HG02610 (cell line): ENCODE data around the gene LORICRIN.
"Not testable (repeated sequence)": the region's sequence is repeated elsewhere in the genome, so short reads cannot be mapped to it uniquely, and the experiment has no call there.

Experiments used
- ATAC-seq: cut with Tn5 transposase; IDR thresholded peaks from one replicate; pipeline ENCODE4 v1.9.1; 2021; ENCODE audit warnings: mild to moderate bottlenecking, moderate library complexity; ENCODE audit not compliant: unreplicated experiment

The LORICRIN gene, protein sequence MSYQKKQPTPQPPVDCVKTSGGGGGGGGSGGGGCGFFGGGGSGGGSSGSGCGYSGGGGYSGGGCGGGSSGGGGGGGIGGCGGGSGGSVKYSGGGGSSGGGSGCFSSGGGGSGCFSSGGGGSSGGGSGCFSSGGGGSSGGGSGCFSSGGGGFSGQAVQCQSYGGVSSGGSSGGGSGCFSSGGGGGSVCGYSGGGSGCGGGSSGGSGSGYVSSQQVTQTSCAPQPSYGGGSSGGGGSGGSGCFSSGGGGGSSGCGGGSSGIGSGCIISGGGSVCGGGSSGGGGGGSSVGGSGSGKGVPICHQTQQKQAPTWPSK

GRCh38 chr1:153259387-153259786 is at the start of gene LORICRIN:
Gene LORICRIN, plus strand, starts transcription at chr1:153259687. Its CDS starts 1,263 bp downstream, at chr1:153260950.
- ATAC-seq: no peak

DNA sequence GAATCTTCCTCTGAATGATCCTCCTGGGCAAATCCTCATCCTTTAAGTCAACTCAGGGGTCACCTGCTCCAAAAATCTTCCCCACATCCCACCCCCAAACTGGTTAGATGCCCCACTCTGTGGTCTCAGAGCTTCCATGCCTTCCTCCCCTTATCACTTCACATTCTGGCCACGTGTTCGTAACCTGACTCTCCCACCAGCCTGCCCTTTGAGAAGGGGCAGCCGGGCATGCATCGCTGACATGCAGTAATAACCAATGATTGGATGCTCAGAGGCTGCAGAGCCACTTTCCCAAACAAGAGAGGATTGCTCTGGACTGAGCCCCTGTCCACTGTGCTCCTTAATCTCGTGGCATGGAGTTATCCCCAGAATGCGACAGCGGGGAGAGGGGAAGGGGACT is 49.3 kb upstream of the LORICRIN start:
- no peak for ATAC-seq

- no peak for ATAC-seq
Observed at GRCh38 chr1:153212201-153212600, 47.3 kb upstream of the LORICRIN start.

GRCh38 chr1:153213519-153213918 is 46.0 kb upstream of the LORICRIN start:
- ATAC-seq: no peak

DNA sequence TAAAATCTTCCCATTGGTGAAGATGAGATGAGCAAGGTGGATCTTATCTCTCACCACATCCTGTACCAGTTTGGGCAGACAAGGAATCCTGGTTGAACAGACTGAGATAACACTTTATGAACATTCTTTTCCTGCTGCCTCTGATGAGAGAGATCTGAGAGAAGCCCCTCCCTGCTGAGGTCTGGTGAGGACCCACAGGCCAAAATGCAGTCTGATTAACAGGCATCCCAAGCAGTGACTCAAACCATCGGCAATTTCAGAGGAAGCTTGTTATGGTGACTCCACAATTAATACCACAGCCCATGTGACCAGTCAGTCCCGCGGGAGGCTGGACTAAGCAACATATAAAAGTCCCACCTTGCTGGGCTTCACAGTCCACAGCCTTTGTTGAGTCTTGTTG is 42.3 kb upstream of the LORICRIN start, which contains the start of gene PRR9:
TSS of gene PRR9 (plus strand) at position 373 of the 400 bp plus-strand sequence. CDS start 561 bp downstream, outside the sequence.
- no peak for ATAC-seq

DNA sequence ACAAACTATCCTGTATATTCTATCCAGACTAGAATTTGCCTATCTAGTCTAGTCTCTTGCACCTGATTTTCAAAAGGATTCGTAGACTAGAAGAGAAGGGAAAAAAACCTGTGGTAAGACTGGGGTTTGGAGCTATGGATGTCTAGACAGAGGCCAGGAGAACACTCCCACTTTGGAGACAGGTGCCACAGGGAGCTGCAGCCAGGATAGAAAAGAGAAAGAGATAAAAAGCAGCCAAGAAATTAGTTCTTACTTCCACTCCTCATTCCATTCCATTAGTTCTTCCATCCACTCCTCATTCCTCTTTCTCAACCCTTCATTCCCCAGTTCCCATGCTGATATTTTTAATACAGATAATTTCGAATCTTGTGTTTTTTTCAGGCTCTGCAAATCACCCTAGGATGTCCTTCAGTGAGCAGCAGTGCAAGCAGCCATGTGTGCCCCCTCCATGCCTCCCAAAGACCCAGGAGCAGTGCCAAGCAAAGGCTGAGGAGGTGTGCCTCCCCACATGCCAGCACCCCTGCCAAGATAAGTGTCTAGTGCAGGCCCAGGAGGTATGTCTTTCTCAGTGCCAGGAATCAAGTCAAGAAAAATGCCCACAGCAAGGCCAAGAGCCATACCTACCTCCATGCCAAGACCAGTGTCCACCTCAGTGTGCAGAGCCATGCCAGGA is 41.6 kb upstream of the LORICRIN start:
- ATAC-seq: no peak

GRCh38 chr1:153220606-153221303 is 38.7 kb upstream of the LORICRIN start:
- ATAC-seq: no peak

DNA sequence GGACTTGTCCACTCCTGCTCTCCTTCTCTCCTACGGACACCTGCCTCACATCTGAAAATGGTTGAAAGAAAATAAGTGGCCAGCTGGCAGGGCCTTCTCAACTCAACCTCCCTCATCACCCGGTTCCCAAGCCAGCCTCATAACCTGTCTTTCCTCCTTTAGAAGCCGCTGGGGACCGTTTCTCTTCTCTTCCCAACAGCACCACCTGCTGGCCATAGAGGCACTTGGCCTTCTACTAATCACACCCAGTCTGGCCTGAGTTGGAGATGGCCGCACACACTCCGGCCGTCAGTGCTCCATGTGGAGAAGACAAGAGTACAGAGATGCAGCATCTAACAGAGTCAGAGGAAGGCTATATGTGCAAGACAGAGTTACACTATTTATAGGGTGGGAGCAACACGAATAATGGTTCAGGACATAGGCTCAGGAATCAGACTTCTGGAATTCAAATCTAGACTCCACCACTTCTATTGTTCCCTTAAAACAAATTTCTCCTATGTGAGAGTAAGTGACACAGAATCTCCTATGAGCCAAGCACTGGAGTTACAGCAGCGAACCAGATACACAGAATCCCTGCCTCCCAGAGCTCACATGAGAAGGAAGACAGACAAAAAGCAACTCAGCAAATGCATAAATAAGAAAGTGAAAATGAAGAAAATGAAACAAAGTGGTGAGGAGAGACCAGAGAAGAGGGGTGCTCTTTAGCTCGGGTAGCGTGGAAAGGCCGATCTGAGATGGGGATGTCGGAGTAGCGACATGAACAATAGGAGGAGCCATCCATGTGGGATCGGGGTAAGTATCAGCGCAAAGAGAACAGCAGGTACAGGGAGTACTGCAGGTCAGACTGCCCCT is 36.2 kb upstream of the LORICRIN start:
- ATAC-seq: peak; percentile 56

DNA sequence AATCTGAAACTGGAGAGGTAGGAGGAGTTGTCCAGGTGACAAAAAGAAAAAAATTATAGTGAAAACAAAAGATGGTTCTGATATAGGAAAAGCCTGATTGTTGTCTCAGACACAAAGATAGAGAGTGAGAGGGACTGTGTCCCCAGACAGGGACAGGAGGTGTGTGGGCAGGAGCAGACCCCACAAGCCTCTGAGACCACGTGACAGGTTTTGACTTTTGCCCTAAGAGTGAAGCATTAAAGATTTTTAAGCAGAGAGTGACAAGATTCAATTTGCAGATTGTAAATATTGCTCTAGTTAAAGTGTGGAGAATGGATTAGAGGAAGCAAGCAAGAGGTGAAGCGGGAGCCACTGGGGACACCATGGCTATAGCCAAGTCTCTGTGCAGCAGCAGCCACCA is 31.7 kb upstream of the LORICRIN start:
- ATAC-seq: no peak

DNA sequence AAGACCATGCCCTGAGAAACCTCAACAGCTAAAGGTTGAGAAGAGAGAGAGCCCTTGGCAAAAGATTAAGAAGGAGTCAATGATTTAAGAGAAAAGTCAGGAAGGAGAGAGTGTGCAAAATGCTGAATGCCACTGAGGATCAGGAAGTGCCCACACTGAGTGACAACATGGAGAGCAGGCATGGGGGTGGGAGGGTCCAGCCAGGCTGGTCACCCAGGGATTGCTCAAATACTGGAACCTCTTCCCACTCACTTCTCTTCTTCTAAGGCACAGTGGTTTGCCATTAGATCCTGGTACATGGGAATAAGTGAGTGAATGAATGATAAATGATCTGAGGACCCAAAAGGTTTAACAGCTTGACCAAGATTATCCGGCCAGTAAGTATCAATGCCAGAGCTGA is 31.0 kb upstream of the LORICRIN start:
- no peak for ATAC-seq

- ATAC-seq: not testable (repeated sequence)
Observed at GRCh38 chr1:153229076-153229829, 30.2 kb upstream of the LORICRIN start.

- no peak for ATAC-seq
Observed at GRCh38 chr1:153231363-153231762, 28.1 kb upstream of the LORICRIN start.

GRCh38 chr1:153231785-153232184 is 27.7 kb upstream of the LORICRIN start:
- ATAC-seq: no peak

- no peak for ATAC-seq
Observed at GRCh38 chr1:153232553-153232952, 26.9 kb upstream of the LORICRIN start.

DNA sequence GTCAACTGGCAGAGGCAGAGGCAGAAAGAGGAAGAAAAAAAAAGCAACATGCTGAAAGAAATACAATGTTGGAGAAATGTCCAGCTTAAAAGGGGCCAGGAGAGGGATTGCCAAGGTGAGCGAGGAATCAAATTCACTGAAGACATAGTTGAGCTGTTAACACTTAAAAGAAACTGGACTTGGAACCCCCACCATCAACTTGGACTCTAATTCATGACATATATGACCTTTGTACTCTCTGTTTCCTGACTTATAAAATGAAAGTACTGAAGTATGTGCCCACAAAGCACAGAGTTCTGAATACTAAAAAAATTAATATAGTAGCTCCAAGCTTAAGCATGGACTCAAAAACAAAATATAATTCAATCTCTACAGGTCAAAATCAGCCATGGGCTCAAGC is 26.0 kb upstream of the LORICRIN start:
- ATAC-seq: no peak

GRCh38 chr1:153238527-153238926 is 21.0 kb upstream of the LORICRIN start:
- no peak for ATAC-seq

DNA sequence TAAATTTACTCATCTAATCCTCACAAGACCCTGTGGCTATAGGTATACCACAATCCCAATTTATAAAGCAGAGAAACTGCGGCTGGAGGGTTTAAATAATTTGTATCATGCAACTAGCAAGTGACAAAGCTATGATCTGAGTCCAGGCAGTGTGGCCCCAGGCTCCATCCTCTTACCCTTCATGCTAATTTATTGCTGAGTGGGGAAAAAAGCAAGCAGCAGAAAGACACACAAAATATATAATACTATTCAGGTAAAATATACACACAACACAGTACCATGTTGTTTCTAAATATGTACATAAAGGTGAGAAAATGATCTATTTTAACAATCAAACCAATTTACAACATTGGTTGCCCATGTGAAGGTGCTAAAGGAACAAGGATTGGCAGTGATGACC is 17.3 kb upstream of the LORICRIN start:
- no peak for ATAC-seq

GRCh38 chr1:153245466-153245865 is 14.0 kb upstream of the LORICRIN start:
- no peak for ATAC-seq

DNA sequence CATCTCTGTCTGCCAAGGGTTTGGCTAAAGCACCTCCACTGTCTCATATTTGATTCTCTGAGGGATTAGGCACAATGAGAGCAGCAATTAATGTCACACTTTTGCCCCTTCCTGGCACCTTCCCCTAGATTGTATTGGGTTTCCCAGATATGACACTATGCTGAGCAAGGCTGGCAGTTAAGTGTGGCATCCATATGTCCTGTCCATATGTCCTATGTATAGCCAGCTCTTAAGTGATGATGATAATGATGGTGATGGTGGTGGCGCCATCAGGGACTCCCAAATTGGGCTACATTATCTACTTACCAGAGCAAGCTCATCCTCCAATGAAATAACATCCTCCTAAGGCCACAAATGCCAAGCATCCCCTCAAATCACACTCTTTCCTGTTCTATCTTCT is 13.5 kb upstream of the LORICRIN start:
- no peak for ATAC-seq

DNA sequence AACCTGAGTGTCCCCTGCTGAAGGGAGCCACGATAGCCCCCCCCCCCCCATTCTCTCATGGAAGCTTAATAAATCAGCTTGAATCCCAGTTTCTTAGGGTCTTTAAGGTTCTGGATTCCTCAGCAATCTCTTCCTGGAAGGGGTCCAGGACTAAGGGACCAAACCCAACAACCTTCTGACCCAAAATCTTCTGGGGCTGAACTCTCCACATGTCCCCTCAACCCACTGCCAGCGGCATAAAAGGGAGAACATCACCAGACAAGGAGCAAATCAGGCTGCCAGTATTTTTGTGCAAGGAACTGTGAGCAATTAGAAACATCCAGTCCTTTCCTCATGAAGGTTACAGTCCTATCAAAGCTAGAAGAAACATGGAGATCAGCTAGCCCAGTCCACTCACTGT is 12.7 kb upstream of the LORICRIN start:
- no peak for ATAC-seq
